Left lobe of liver (tissue), 2 donors: ENCODE data around the gene ROBO3. TPM values are rescaled to one million over a fixed set of nuclear protein-coding genes. Genes with fewer than 3 reads are reported as not detected.

Experiments used
- ATAC-seq: fragments of 200-7000 bp; cut with Tn5 transposase; one replicate; pipeline ENCODE4 v1.9.1; 2020; ENCODE audit warnings: mild to moderate bottlenecking, moderate library complexity
- DNase-seq: peaks from one replicate; pipeline ENCODE4 v3.0.0-alpha.2; 2020; ENCODE audit warnings: low spot score
- total RNA-seq: library from RNA; stranded (reverse); gene quantifications from one replicate; pipeline ENCODE4 v1.2.1, GENCODE V29; 2021
- donor health status: DM: no; HTN: no; CAD: no; lungs with moderate emphysema.
- donor health status: DM: no; HTN: yes; CAD: no.

ROBO3 gene
- total RNA-seq, 1 donor from 2014 or later, result 1.5 TPM

DNA sequence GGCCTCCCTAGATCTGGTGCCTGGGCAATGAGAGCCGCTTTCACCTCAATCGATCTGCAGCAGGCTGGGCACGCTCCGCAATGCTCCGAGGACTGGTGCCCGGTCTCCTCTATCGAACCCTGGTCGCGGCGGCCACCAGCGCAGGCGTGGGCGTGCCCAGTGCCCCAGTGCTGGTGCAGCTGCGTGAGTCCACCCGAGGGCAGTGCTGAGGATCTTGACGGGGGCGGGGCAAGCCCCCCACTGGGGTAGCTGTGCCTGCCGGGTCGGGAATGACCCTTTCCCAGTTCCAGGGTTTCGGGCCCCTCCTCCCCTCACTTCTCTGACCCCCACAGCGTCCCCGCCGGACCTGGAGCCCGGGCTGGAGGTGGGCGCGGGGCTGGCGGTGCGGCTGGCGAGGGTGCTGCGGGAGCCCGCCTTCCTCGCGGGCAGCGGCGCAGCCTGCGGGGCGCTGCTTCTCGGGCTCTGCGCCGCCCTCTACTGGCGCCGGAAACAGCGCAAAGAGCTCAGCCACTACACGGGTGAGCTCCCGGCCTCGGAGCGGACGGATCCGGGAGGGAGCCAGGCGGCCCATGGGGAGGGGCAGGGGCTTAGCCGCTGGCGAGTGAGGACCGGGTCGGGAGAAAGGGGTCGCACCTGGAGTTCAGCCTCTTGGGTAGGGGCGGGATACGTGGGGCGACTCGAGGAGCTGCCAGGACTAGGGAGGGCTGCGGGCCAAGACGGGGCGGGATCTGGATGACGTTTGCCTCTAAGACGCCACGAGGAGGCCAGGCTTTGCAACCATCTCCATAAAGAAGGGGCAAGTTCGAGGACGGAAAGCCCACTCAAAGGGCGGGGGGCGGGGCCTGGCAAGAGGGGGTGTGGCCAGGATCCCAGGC lies 10.9 kb downstream of the ROBO3 start:
- ATAC-seq, result peak; percentile 95

DNA sequence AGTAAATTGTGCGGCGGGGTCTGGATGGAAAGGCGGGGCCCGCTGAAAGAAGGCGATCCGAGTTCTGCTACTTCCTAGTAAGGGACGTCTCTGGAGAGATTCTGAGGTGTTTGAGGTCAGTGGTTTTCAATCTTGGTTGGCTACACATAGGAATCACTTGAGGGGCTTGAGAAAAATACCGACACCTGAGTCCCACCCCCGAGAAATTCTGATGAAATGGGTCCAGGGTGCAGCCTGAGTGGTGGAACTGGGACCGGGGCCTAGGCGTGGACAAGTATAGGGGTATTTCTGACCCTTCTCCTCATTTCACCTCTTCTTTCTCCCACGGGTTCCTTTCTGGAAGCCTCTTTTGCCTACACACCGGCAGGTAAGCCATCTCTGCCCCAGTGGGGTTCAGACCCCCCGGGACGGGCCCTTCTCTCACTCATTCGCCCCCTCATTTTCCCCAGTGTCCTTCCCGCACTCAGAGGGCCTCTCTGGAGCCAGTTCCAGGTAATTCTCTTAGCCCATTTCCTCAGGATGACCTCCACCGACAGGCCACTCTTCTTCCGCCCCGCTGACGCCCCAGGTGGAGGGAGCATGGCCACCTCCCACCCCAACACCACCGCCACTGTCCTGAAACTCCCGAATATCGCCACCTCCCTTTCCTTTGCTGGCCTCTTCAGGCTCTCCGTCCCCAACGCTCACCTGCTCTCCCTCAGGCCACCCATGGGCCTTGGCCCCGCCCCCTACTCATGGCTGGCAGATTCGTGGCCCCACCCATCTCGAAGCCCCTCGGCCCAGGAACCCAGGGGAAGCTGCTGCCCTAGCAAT lies 11.8 kb downstream of the ROBO3 start:
- DNase-seq (no peak), ATAC-seq (no peak)

More for the DNA sequence above, 10.9 kb downstream of the ROBO3 start:
- peak; percentile 82 for DNase-seq

GRCh38 chr11:124877631-124877909 lies 12.3 kb downstream of the ROBO3 start:
- DNase-seq (no peak), ATAC-seq (no peak)

DNA sequence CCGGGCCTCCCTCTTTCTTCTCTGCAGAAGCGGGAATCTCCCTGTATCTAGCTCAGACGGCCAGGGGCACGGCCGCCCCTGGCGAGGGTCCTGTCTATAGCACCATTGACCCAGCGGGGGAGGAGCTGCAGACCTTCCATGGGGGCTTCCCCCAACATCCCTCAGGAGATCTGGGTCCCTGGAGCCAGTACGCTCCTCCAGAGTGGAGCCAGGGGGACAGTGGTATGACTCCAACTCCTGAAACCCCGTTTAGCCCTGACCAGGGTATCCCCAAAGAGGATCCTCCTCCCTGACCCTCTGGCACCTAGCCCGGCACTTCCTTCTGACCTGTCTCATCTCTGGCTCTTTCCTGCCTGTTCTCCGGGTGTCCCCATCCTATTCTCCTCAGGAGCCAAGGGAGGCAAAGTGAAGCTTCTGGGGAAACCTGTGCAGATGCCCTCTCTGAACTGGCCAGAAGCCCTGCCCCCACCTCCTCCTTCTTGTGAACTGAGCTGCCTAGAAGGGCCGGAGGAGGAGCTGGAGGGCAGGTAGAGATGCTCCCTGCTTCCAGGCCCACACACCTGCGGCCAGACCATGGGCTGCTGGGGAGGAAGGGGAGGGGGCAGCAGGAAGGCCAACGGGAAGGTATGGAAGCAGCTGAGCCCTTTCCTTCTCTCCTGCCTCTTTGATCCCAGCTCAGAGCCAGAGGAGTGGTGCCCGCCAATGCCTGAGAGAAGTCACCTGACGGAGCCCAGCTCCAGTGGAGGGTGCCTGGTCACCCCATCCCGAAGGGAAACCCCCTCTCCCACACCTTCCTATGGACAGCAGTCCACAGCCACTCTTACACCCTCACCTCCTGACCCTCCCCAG lies 12.9 kb downstream of the ROBO3 start:
- ATAC-seq (no peak), DNase-seq (no peak)

- ATAC-seq (no peak), DNase-seq (no peak)
Observed at GRCh38 chr11:124878759-124879492, 13.7 kb downstream of the ROBO3 start.

GRCh38 chr11:124879493-124880289 lies 14.5 kb downstream of the ROBO3 start:
- ATAC-seq, result no peak
- peak; percentile 40 for DNase-seq

DNA sequence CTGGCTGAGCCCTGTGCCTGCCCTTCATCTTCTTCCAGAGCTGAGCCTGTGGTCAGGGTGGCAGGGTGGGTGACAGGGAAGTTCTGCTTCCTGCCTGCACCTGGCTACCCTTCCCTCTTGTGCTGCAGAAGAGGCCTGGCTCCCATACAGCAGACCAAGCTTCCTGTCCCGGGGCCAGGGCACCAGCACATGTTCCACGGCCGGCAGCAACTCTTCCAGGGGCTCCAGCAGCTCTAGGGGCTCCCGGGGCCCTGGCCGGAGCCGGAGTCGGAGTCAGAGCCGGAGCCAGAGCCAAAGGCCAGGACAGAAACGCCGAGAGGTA lies 15.0 kb downstream of the ROBO3 start:
- peak; percentile 40 for DNase-seq
- ATAC-seq, result no peak

DNA sequence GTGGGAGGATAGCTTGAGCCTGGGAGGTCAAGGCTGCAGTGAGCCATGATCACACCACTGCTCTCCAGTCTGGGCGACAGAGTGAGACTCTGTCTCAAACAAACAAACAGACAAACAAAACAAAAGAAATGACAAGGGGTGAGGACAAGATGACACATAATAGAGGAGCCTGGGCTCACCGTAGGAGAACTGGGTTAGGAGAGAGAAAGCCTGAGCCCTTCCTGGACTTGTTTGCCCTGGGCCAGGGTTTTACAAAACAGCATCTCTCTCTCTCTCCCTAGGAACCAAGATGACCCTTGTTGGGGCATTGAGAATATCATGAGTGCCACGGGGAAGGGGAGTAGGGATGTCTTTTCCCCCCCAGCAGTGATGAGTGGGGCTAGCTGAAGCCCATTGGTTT lies 15.7 kb downstream of the ROBO3 start:
- ATAC-seq, result no peak
- no peak for DNase-seq

GRCh38 chr11:124882339-124883071 lies 17.3 kb downstream of the ROBO3 start:
- peak; percentile 91 for ATAC-seq
- peak; percentile 69 for DNase-seq

GRCh38 chr11:124884340-124884739 lies 19.1 kb downstream of the ROBO3 start:
- no peak for ATAC-seq
- DNase-seq, result no peak

GRCh38 chr11:124884869-124885479 lies 19.7 kb downstream of the ROBO3 start:
- ATAC-seq, result no peak
- DNase-seq, result no peak

GRCh38 chr11:124886476-124886875 lies 21.2 kb downstream of the ROBO3 start:
- DNase-seq (peak; percentile 38), ATAC-seq (no peak)

DNA sequence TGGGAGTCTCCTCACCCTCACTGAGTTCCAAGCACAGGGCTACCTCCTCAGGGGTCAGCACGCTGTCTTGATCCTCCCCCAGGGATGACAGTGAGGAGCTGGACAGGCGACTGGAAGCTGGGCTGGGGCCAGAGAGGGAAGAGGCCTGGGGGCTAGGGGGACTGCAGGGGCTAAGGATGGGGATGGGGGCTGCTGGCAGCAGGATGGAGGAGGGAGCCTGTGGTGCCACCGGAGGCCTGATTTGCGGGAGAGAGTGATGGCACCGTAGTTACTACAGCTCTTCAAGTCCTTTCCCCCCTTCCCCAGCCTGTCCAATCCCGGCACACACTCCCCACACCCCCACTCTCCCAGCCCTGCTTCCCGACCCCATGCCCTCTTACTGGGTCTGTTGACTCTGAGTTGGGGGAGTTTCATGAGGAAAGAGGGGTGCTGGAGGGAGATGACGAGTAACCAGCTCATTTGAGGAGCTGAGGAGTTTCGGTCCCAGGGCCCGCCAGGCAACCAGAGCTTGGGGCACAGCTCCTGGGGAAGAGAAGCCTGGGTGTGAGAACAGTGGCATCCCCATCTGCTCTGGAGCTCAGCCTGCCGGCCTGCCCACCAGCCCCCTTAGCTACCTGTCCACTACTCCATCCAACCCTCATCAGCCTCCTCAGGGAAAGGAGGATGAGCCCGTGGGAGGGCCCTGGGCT lies 21.9 kb downstream of the ROBO3 start:
- ATAC-seq, result no peak
- no peak for DNase-seq

- DNase-seq (no peak), ATAC-seq (no peak)
Observed at GRCh38 chr11:124887667-124888013, 22.4 kb downstream of the ROBO3 start.

DNA sequence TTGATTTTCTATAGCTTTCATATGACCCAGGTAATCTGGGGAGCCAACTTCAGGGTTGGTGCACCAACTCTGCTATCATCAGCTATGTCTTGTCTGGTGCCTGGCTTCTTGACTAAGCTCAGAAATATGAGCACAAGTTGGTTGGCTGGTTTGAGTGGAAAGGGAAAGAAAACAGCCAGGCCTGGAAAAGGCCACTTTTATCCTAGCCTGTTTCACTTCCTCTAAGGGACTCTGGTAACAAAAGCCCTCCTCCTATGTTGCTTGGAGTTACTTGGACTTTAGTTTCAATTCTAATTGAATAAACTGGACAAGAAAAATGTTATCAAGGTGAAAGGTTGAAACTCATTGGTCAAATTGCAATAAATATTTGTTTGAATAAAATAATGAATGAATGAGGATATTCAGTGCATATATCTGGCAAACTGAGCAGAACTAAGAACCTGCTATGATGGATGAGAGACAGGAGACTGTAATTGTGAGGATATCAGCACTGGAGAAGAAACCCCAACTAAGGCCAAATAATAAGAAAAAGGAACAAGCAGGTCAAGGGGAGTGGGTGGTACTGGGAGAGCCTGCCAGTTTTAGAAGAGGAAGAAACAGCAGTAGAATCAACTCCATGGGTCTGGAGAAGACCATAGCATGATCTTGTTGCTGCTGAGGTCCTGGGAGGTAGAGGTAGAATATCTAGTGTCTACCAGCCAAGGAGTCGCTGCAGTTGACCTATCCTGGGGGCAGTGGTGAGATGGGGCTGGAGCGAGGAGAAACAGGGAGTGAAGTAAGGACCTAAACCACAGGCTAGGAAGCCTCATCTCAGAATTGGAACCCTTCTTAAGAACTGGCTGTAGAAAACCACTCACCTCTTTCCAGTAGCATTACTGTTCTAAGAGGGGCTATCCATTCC lies 24.2 kb downstream of the ROBO3 start:
- ATAC-seq (no peak), DNase-seq (no peak)

GRCh38 chr11:124890151-124890550 lies 24.9 kb downstream of the ROBO3 start:
- ATAC-seq, result no peak

DNA sequence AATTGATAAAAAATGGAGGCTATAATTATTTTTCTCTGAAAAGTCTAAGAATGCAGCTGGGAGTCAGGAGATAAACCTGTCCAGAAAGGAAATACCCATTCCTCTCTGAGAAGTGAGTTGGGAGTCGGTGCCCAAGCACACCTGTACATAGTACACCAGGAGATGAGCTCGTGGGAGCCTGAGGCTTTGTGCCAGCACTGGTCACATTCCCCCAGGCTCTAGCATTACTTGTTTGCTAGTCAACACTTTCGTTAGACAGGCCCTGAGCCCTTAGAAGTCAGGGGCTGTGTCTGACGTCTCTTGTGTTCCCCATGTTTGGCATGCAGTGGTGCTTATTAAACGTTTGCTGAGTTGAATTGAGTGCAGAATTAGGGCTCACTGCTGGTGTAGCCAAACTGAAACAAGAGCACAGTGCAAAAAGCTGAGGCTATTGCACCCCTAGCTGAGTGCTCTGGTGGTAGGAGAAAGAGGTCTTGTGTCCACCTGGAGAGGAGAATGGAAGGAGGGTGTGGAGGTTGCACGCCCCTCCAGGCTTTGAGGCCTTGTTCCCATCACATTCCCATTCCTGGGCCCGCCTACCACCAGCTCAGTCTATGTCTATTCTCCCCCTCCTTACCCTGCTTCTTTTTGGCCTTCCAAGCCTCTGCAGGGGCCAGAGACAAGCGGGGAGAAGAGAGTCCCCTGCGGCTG lies 25.6 kb downstream of the ROBO3 start:
- no peak for DNase-seq

More at GRCh38 chr11:124890151-124890550, 24.9 kb downstream of the ROBO3 start:
- DNase-seq, result no peak

More for the DNA sequence above, 25.6 kb downstream of the ROBO3 start:
- no peak for ATAC-seq
